ENCODE results near the gene ZNF483.
"Not testable (repeated sequence)": the region's sequence is repeated elsewhere in the genome, so short reads cannot be mapped to it uniquely, and the experiment has no call there.

ZNF483 gene

DNA sequence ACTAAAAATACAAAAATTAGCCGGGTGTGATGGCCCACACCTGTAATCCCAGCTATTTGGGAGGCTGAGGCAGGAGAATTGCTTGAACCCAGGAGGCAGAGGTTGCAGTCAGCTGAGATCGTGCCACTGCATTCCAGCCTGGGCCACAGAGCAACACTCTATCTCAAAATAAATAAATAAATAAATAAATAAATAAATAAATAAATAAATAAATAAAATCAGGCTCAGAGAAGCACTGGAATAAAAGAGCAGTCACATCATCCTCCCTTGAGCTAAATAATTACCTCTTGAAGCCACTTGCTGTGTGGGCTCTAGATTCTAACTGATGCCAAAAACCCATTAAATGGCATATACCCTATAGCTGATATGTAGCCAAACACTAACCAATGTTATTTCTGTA lies 27.8 kb upstream of the ZNF483 start:
- H3K36me3 ChIP-seq (replicated peaks in 1 of 2; ENCODE audit: control insufficient read depth in 2 of 2, insufficient read depth in 2 of 2, low read length in 2 of 2); H3K9me3 ChIP-seq (replicated peaks in 1 of 2; ENCODE audit: control insufficient read depth in 2 of 2, insufficient read depth in 1 of 2, low read depth in 1 of 2, low read length in 2 of 2); H3K79me1 ChIP-seq (ENCODE audit: low read depth, low read length); H3K14ac ChIP-seq (ENCODE audit: low read length); H2BK12ac ChIP-seq (ENCODE audit: low read length); H3K23ac ChIP-seq (ENCODE audit: low read depth, low read length, poor library complexity); H3K4me2 ChIP-seq (ENCODE audit: insufficient read depth, low read length, poor library complexity, severe bottlenecking); H3K4me1 ChIP-seq (ENCODE audit: control insufficient read depth in 2 of 2, insufficient read depth in 1 of 2, low read depth in 1 of 2, low read length in 2 of 2); DNase-seq (ENCODE audit: low spot score); H2BK15ac ChIP-seq (ENCODE audit: low read length); H4K8ac ChIP-seq (ENCODE audit: low read depth, low read length); H3K27me3 ChIP-seq (ENCODE audit: control insufficient read depth in 3 of 3, insufficient read depth in 3 of 3, low read depth in 1 of 3, low read length in 3 of 3); H3K4me3 ChIP-seq (ENCODE audit: low read length in 2 of 2); H2BK120ac ChIP-seq (ENCODE audit: low read depth, low read length); H3K9ac ChIP-seq (ENCODE audit: low read depth, low read length, poor library complexity); H4K91ac ChIP-seq (ENCODE audit: low read depth, low read length, poor library complexity); H2BK5ac ChIP-seq (ENCODE audit: low read length); H3K4ac ChIP-seq (ENCODE audit: low read length); H2AFZ ChIP-seq (ENCODE audit: low read length); H3K18ac ChIP-seq (ENCODE audit: low read length); H3K27ac ChIP-seq (replicated peaks; ENCODE audit: low read length); H2AK5ac ChIP-seq (ENCODE audit: low read depth, low read length): not testable (repeated sequence)
- WGBS, 2 donors (ENCODE audit: extremely low coverage in 2 of 2, insufficient read length in 2 of 2, insufficient replicate concordance in 1 of 2): no CpG with 5 or more reads among the region's 2 CpGs

DNA sequence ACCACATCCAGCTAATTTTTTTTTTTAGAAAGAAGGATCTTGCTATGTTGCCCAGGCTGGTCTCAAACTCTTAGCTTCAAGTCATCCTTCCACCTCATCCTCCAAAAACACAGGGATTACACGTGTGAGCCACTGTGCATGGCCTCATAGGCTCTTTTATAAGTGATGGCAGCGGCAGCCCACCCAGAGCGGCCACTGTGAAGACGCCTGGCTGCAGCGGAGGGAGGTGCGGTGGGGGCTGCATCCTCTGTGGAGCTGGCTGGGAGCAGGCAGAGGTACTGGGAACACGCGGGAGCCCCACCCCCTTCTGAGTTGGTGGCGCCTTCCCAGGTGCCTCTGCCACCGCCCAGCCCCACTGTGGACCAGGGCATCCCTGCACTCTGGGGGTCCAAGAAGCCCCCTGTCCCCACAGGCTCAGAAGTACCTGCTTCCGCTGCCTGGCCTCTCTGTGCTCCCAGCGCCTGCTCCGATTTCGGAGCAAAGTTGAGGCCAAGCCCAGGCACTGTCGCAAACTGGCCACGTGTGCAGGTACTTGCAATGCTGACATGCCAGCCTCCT lies 23.9 kb upstream of the ZNF483 start:
- Histone ChIP-seq H2BK12ac (ENCODE audit: low read length) (no peak overlapping the region), H2BK15ac (ENCODE audit: low read length) (no peak overlapping the region), H2BK120ac (ENCODE audit: low read depth, low read length) (no peak overlapping the region), H2BK5ac (ENCODE audit: low read length) (no peak overlapping the region), H3K23ac (ENCODE audit: low read depth, low read length, poor library complexity) (peak overlapping the region; percentile 8), H3K27me3 (ENCODE audit: control insufficient read depth in 3 of 3, insufficient read depth in 3 of 3, low read depth in 1 of 3, low read length in 3 of 3) (no peaks in the 10 kb centered on the region), H4K91ac (ENCODE audit: low read depth, low read length, poor library complexity) (no peak overlapping the region), H3K9ac (ENCODE audit: low read depth, low read length, poor library complexity) (no peak overlapping the region), H3K4ac (ENCODE audit: low read length) (no peak overlapping the region), H4K8ac (ENCODE audit: low read depth, low read length) (no peak overlapping the region), H3K9me3 (replicated peaks in 1 of 2; ENCODE audit: control insufficient read depth in 2 of 2, insufficient read depth in 1 of 2, low read depth in 1 of 2, low read length in 2 of 2) (no peaks in the 10 kb centered on the region), H3K4me2 (ENCODE audit: insufficient read depth, low read length, poor library complexity, severe bottlenecking) (no peak overlapping the region), H2AK5ac (ENCODE audit: low read depth, low read length) (no peak overlapping the region), H3K18ac (ENCODE audit: low read length) (no peak overlapping the region), H3K36me3 (replicated peaks in 1 of 2; ENCODE audit: control insufficient read depth in 2 of 2, insufficient read depth in 2 of 2, low read length in 2 of 2) (no peaks in the 10 kb centered on the region), H3K14ac (ENCODE audit: low read length) (peak overlapping the region; percentile 84), H3K4me3 (ENCODE audit: low read length in 2 of 2) (peak overlapping the region in 1 of 2 donors; percentile 33), H2AFZ (ENCODE audit: low read length) (no peak overlapping the region), H3K4me1 (ENCODE audit: control insufficient read depth in 2 of 2, insufficient read depth in 1 of 2, low read depth in 1 of 2, low read length in 2 of 2) (no peaks in the 10 kb centered on the region), H3K27ac (replicated peaks; ENCODE audit: low read length) (no peak overlapping the region), H3K79me1 (ENCODE audit: low read depth, low read length) (no peaks in the 10 kb centered on the region)
- no CpG with 5 or more reads among the region's 16 CpGs for WGBS, 2 donors (ENCODE audit: extremely low coverage in 2 of 2, insufficient read length in 2 of 2, insufficient replicate concordance in 1 of 2)
- DNase-seq (ENCODE audit: low spot score): no peak

DNA sequence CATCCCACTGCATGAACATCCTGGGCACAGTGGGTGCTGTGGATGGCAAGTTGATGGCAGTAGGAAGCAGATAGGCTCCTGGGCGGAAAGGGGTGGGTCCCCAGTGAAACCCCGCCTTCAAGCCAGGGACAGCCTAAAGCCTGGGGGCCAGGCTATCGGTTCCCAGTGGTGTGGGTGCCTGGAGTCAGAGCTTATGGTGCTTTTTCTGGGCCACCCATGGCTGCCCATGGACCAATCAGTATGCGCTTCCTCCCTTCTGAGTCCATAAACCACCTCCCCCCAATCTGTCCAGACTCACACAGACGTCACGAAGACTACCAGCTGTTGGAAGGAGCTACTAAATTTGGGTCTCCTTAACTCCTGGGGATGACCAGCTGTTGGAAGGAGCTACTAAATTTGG lies 23.3 kb upstream of the ZNF483 start:
- no peak overlapping the region for H2AK5ac ChIP-seq (ENCODE audit: low read depth, low read length)
- no peak for DNase-seq (ENCODE audit: low spot score)
- H3K9me3 ChIP-seq (replicated peaks in 1 of 2; ENCODE audit: control insufficient read depth in 2 of 2, insufficient read depth in 1 of 2, low read depth in 1 of 2, low read length in 2 of 2): no peaks in the 10 kb centered on the region
- H4K8ac ChIP-seq (ENCODE audit: low read depth, low read length): no peak overlapping the region
- no peak overlapping the region for H2BK5ac ChIP-seq (ENCODE audit: low read length)
- H3K9ac ChIP-seq (ENCODE audit: low read depth, low read length, poor library complexity): no peak overlapping the region
- H3K27ac ChIP-seq (replicated peaks; ENCODE audit: low read length): no peak overlapping the region
- H3K4ac ChIP-seq (ENCODE audit: low read length): no peak overlapping the region
- H2AFZ ChIP-seq (ENCODE audit: low read length): no peak overlapping the region
- no peak overlapping the region for H4K91ac ChIP-seq (ENCODE audit: low read depth, low read length, poor library complexity)
- no peak overlapping the region for H3K14ac ChIP-seq (ENCODE audit: low read length)
- no CpG with 5 or more reads among the region's 6 CpGs for WGBS, 2 donors (ENCODE audit: extremely low coverage in 2 of 2, insufficient read length in 2 of 2, insufficient replicate concordance in 1 of 2)
- H3K18ac ChIP-seq (ENCODE audit: low read length): no peak overlapping the region
- no peak overlapping the region for H2BK15ac ChIP-seq (ENCODE audit: low read length)
- H3K79me1 ChIP-seq (ENCODE audit: low read depth, low read length): no peaks in the 10 kb centered on the region
- H3K36me3 ChIP-seq (replicated peaks in 1 of 2; ENCODE audit: control insufficient read depth in 2 of 2, insufficient read depth in 2 of 2, low read length in 2 of 2): no peaks in the 10 kb centered on the region
- peak overlapping the region; percentile 8 for H3K23ac ChIP-seq (ENCODE audit: low read depth, low read length, poor library complexity)
- no peaks in the 10 kb centered on the region for H3K27me3 ChIP-seq (ENCODE audit: control insufficient read depth in 3 of 3, insufficient read depth in 3 of 3, low read depth in 1 of 3, low read length in 3 of 3)
- no peaks in the 10 kb centered on the region for H3K4me1 ChIP-seq (ENCODE audit: control insufficient read depth in 2 of 2, insufficient read depth in 1 of 2, low read depth in 1 of 2, low read length in 2 of 2)
- H2BK120ac ChIP-seq (ENCODE audit: low read depth, low read length): no peak overlapping the region
- no peak overlapping the region for H2BK12ac ChIP-seq (ENCODE audit: low read length)
- no peak overlapping the region for H3K4me2 ChIP-seq (ENCODE audit: insufficient read depth, low read length, poor library complexity, severe bottlenecking)
- H3K4me3 ChIP-seq (ENCODE audit: low read length in 2 of 2): peak overlapping the region in 1 of 2 donors; percentile 33

DNA sequence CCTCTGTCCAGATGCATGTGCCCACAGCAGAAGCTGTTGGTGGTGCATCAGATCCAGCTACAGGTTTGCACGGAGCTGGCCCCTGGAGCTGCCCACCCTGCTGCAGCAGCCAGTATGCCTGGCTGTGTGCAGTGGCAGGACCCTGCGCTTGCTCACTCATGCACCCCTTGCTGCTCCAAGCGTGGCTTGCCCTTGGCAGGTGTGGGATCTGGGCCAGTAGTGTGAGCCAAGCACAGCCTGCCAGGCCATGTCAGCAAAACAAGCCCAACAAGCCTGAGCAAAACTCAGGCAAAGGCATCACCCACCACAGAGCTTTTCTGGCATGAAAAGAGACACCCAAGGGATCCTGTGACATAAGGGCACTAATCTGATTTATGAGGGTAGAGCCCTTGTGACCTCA lies 22.5 kb upstream of the ZNF483 start:
- Histone ChIP-seq H3K9me3 (replicated peaks in 1 of 2; ENCODE audit: control insufficient read depth in 2 of 2, insufficient read depth in 1 of 2, low read depth in 1 of 2, low read length in 2 of 2) (no peaks in the 10 kb centered on the region), H3K27ac (replicated peaks; ENCODE audit: low read length) (no peak overlapping the region), H4K91ac (ENCODE audit: low read depth, low read length, poor library complexity) (no peak overlapping the region), H2BK120ac (ENCODE audit: low read depth, low read length) (no peak overlapping the region), H2BK5ac (ENCODE audit: low read length) (no peak overlapping the region), H3K14ac (ENCODE audit: low read length) (peak overlapping the region; percentile 95), H2BK15ac (ENCODE audit: low read length) (no peak overlapping the region), H4K8ac (ENCODE audit: low read depth, low read length) (no peak overlapping the region), H3K4me3 (ENCODE audit: low read length in 2 of 2) (peak overlapping the region in 1 of 2 donors; percentile 36), H3K18ac (ENCODE audit: low read length) (peak overlapping the region; percentile 64), H3K23ac (ENCODE audit: low read depth, low read length, poor library complexity) (peak overlapping the region; percentile 98), H3K9ac (ENCODE audit: low read depth, low read length, poor library complexity) (no peak overlapping the region), H3K79me1 (ENCODE audit: low read depth, low read length) (no peaks in the 10 kb centered on the region), H2BK12ac (ENCODE audit: low read length) (no peak overlapping the region), H3K27me3 (ENCODE audit: control insufficient read depth in 3 of 3, insufficient read depth in 3 of 3, low read depth in 1 of 3, low read length in 3 of 3) (no peaks in the 10 kb centered on the region), H3K4me2 (ENCODE audit: insufficient read depth, low read length, poor library complexity, severe bottlenecking) (no peak overlapping the region), H3K36me3 (replicated peaks in 1 of 2; ENCODE audit: control insufficient read depth in 2 of 2, insufficient read depth in 2 of 2, low read length in 2 of 2) (no peaks in the 10 kb centered on the region), H3K4me1 (ENCODE audit: control insufficient read depth in 2 of 2, insufficient read depth in 1 of 2, low read depth in 1 of 2, low read length in 2 of 2) (no peaks in the 10 kb centered on the region), H3K4ac (ENCODE audit: low read length) (no peak overlapping the region), H2AFZ (ENCODE audit: low read length) (no peak overlapping the region), H2AK5ac (ENCODE audit: low read depth, low read length) (peak overlapping the region; percentile 54)
- no CpG with 5 or more reads among the region's 3 CpGs for WGBS, 2 donors (ENCODE audit: extremely low coverage in 2 of 2, insufficient read length in 2 of 2, insufficient replicate concordance in 1 of 2)
- no peak for DNase-seq (ENCODE audit: low spot score)

Data from neuronal stem cell (in vitro differentiated cells).